Dedifferentiated amniotic fluid mesenchymal stem cell (primary cell): ENCODE results near the gene GPHN.
"Not testable (repeated sequence)": the region's sequence is repeated elsewhere in the genome, so short reads cannot be mapped to it uniquely, and the experiment has no call there.

Source experiments
- DNase-seq: peaks from one replicate; pipeline ENCODE4 v3.0.0-alpha.2; 2016; ENCODE audit errors: extremely low spot score

Gene GPHN

GRCh38 chr14:66802962-66803361, 295.0 kb downstream of the GPHN start:
- no peak for DNase-seq

- no peak for DNase-seq
These were observed 296.2 kb downstream of the GPHN start for GRCh38 chr14:66804141-66804540.

- no peak for DNase-seq
These were observed 305.7 kb downstream of the GPHN start for GRCh38 chr14:66813636-66814035.

GRCh38 chr14:66815687-66816086, 307.7 kb downstream of the GPHN start:
- no peak for DNase-seq

GRCh38 chr14:66824251-66824650, 316.3 kb downstream of the GPHN start:
- no peak for DNase-seq

GRCh38 chr14:66827182-66827581, 319.2 kb downstream of the GPHN start:
- no peak for DNase-seq

GRCh38 chr14:66831173-66831572, 323.2 kb downstream of the GPHN start:
- no peak for DNase-seq

- no peak for DNase-seq
These were observed 325.9 kb downstream of the GPHN start for GRCh38 chr14:66833816-66834215.

GRCh38 chr14:66837436-66837835, 329.5 kb downstream of the GPHN start:
- not testable (repeated sequence) for DNase-seq

GRCh38 chr14:66842911-66843512, 335.1 kb downstream of the GPHN start:
- no peak for DNase-seq

- no peak for DNase-seq
These were observed 342.4 kb downstream of the GPHN start for GRCh38 chr14:66850258-66850888.

- no peak for DNase-seq
These were observed 345.4 kb downstream of the GPHN start for GRCh38 chr14:66853311-66853710.

- no peak for DNase-seq
These were observed 349.9 kb downstream of the GPHN start for GRCh38 chr14:66857867-66858266.

GRCh38 chr14:66859063-66859671, 351.2 kb downstream of the GPHN start:
- no peak for DNase-seq

GRCh38 chr14:66881596-66881995, 373.6 kb downstream of the GPHN start:
- no peak for DNase-seq

- DNase-seq: no peak
These were observed 376.2 kb downstream of the GPHN start for GRCh38 chr14:66884149-66884548.

- DNase-seq: no peak
These were observed 392.8 kb downstream of the GPHN start for GRCh38 chr14:66900719-66901118.

GRCh38 chr14:66910311-66910840, 402.4 kb downstream of the GPHN start:
- no peak for DNase-seq

- no peak for DNase-seq
These were observed 408.5 kb downstream of the GPHN start for GRCh38 chr14:66916421-66916820.

- DNase-seq: no peak
These were observed 410.6 kb downstream of the GPHN start for GRCh38 chr14:66918527-66918926.

GRCh38 chr14:66920196-66920595, 412.2 kb downstream of the GPHN start:
- no peak for DNase-seq

GRCh38 chr14:66923251-66923650, 415.3 kb downstream of the GPHN start:
- no peak for DNase-seq

- no peak for DNase-seq
These were observed 431.5 kb downstream of the GPHN start for GRCh38 chr14:66939409-66939808.
